HEK293T (cell line): ENCODE measurements around the gene ACADL.

Experiments
- CTCF ChIA-PET: fragments of 350-600 bp; formaldehyde crosslinking; extraction: SDS; loops from one replicate; lab custom pipeline; 2021; ENCODE audit warnings: antibody characterized with exemption, inconsistent platforms; lab: Yijun Ruan, JAX
- POLR2A ChIA-PET: fragments of 350-600 bp; formaldehyde crosslinking; extraction: SDS; loops from one replicate; lab custom pipeline; 2020; ENCODE audit warnings: antibody characterized with exemption, inconsistent platforms; lab: Yijun Ruan, JAX
- DNase-seq: peaks from one replicate; pipeline ENCODE4 v3.0.0; 2012; ENCODE audit warnings: mixed read lengths; ENCODE audit errors: extremely low spot score
- ARNT ChIP-seq: fragments of 450-650 bp; IDR thresholded peaks from 2 replicates; pipeline ENCODE4 v1.6.1; 2017; ENCODE audit warnings: mild to moderate bottlenecking
- BHLHE40 ChIP-seq: fragments of 450-650 bp; IDR thresholded peaks from 2 replicates; pipeline ENCODE4 v1.6.1; 2016; ENCODE audit warnings: mild to moderate bottlenecking, moderate library complexity, borderline replicate concordance
- CTBP1 ChIP-seq: fragments of 450-650 bp; IDR thresholded peaks from 2 replicates; pipeline ENCODE4 v1.6.1; 2016; ENCODE audit warnings: borderline replicate concordance
- ELF4 ChIP-seq: fragments of 450-650 bp; IDR thresholded peaks from 2 replicates; pipeline ENCODE4 v1.6.1; 2017; ENCODE audit warnings: antibody characterized with exemption
- FOXA1 ChIP-seq: fragments of 450-650 bp; IDR thresholded peaks from 2 replicates; pipeline ENCODE4 v1.6.1; 2016; ENCODE audit warnings: mild to moderate bottlenecking
- FOXK2 ChIP-seq: fragments of 450-650 bp; IDR thresholded peaks from 2 replicates; pipeline ENCODE4 v1.6.1; 2016; ENCODE audit warnings: mild to moderate bottlenecking
- FOXM1 ChIP-seq: fragments of 450-650 bp; IDR thresholded peaks from 2 replicates; pipeline ENCODE4 v1.6.1; 2017; ENCODE audit warnings: mild to moderate bottlenecking, borderline replicate concordance
- HDGF ChIP-seq: fragments of 450-650 bp; IDR thresholded peaks from 2 replicates; pipeline ENCODE4 v1.6.1; 2017; ENCODE audit warnings: antibody characterized with exemption, borderline replicate concordance
- L3MBTL2 ChIP-seq: fragments of 450-650 bp; conservative IDR thresholded peaks from 2 replicates; pipeline ENCODE4 v1.6.1; 2016; ENCODE audit warnings: mild to moderate bottlenecking
- LEF1 ChIP-seq: fragments of 450-650 bp; IDR thresholded peaks from 2 replicates; pipeline ENCODE4 v1.6.1; 2017; ENCODE audit warnings: mild to moderate bottlenecking, borderline replicate concordance
- NFRKB ChIP-seq: fragments of 450-650 bp; IDR thresholded peaks from 2 replicates; pipeline ENCODE4 v1.6.1; 2016; ENCODE audit warnings: mild to moderate bottlenecking, moderate library complexity
- SP1 ChIP-seq: fragments of 450-650 bp; IDR thresholded peaks from 2 replicates; pipeline ENCODE4 v1.6.1; 2017
- SUZ12 ChIP-seq: fragments of 450-650 bp; IDR thresholded peaks from 2 replicates; pipeline ENCODE4 v1.6.1; 2016; ENCODE audit warnings: mild to moderate bottlenecking
- TARDBP ChIP-seq: fragments of 450-650 bp; IDR thresholded peaks from 2 replicates; pipeline ENCODE4 v1.6.1; 2016
- ZNF384 ChIP-seq: fragments of 450-650 bp; IDR thresholded peaks from 2 replicates; pipeline ENCODE4 v1.6.1; 2016
- TF ChIP-seq, protein P1 (sequence below): fragments of 450-650 bp; IDR thresholded peaks from 2 replicates; pipeline ENCODE4 v1.6.1; 2016

The ACADL gene

DNA sequence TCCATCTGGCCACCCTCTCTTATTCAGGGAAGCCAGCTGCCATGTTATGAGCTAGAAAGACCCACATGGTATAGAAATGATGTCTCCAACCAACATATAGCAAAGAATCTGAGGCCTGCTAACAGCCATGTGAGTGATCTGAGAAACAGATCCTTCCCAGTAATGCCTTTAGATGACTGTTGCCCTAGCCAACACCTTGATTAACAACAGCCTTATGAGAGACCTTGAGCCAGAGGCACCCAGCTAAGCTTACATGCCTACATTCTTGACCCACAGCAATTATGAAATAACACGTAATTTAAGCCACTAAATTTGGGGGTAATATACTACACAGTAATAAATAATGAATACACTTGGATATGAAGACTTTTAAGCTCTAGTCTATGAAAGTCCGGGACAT, 67.0 kb downstream of the ACADL start:
- TF ChIP-seq BHLHE40, result no peak
- TF ChIP-seq HDGF, result no peak
- no peak for TF ChIP-seq CTBP1
- no peak for TF ChIP-seq SUZ12
- no peak for TF ChIP-seq NFRKB
- no peak for TF ChIP-seq FOXM1
- no peak for TF ChIP-seq L3MBTL2
- no peak for TF ChIP-seq ZNF384
- TF ChIP-seq, protein P1, sequence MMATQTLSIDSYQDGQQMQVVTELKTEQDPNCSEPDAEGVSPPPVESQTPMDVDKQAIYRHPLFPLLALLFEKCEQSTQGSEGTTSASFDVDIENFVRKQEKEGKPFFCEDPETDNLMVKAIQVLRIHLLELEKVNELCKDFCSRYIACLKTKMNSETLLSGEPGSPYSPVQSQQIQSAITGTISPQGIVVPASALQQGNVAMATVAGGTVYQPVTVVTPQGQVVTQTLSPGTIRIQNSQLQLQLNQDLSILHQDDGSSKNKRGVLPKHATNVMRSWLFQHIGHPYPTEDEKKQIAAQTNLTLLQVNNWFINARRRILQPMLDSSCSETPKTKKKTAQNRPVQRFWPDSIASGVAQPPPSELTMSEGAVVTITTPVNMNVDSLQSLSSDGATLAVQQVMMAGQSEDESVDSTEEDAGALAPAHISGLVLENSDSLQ, result no peak
- TF ChIP-seq ARNT, result no peak
- TF ChIP-seq LEF1, result no peak
- TF ChIP-seq SP1, result no peak
- TF ChIP-seq TARDBP, result no peak
- TF ChIP-seq ELF4, result no peak
- no peak for TF ChIP-seq FOXA1
- TF ChIP-seq FOXK2, result no peak
- POLR2A ChIA-PET, result no interaction called here
- CTCF ChIA-PET, result no interaction called here
- no peak for DNase-seq

DNA sequence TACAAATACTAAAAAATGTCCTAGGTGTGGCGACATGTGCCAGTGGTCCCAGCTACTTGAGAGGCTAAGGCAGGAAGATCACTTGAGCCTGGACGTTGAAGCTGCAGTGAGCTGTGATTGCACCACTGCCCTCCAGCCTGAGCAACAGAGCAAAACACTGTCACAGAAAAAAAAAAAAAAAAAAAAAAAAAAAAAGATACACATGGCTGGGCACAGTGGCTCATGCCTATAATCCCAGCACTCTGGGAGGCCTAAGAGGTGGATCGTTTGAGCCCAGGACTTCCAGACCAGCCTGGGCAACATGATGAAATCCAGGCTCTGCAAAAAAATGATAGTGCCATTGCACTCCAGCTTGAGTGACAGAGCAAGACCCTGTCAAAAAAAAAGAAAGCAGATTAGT, 67.7 kb downstream of the ACADL start:
- CTCF ChIA-PET, result no interaction called here
- TF ChIP-seq, protein P1, result peak; percentile 41; the same call in 1 of the 2 replicates
- no peak for TF ChIP-seq ELF4
- POLR2A ChIA-PET, result no interaction called here
- DNase-seq, result no peak

DNA sequence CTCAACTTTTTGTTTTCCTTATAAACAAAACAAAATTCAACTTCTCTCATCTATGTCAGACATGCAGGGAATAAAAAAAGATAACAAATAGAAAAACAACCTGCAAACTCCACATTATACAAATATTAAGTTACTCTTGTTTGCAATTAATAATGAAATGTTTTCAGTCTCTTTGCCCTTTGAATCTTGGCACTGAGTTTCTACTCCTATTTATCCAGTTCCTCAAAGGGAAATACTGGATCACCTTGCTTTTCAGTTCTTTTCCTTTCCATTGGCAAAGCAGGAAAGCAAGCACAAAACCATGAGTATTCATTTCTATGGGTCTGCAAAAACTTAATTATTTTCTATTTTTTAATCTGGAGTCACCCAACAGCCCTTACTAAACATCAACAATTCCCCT, 77.6 kb downstream of the ACADL start:
- ChIA-PET CTCF (no interaction called here), POLR2A (no interaction called here)
- no peak for TF ChIP-seq LEF1
- TF ChIP-seq NFRKB, result no peak
- no peak for TF ChIP-seq FOXM1
- TF ChIP-seq L3MBTL2, result no peak
- TF ChIP-seq FOXK2, result no peak
- no peak for TF ChIP-seq ARNT
- no peak for DNase-seq
